HTR-8/SVneo (cell line): ENCODE results near the gene PXK.
"Not testable (repeated sequence)": the region's sequence is repeated elsewhere in the genome, so short reads cannot be mapped to it uniquely, and the experiment has no call there.

Source experiments
- DNase-seq: peaks from one replicate; pipeline ENCODE4 v3.0.0; 2011; ENCODE audit warnings: low spot score, mixed read lengths; ENCODE audit not compliant: insufficient read length
- FAIRE-seq: peaks from 2 replicates; lab custom pipeline; 2011; peaks lifted over from hg19 to GRCh38; lab: Jason Lieb, UNC

PXK gene

DNA sequence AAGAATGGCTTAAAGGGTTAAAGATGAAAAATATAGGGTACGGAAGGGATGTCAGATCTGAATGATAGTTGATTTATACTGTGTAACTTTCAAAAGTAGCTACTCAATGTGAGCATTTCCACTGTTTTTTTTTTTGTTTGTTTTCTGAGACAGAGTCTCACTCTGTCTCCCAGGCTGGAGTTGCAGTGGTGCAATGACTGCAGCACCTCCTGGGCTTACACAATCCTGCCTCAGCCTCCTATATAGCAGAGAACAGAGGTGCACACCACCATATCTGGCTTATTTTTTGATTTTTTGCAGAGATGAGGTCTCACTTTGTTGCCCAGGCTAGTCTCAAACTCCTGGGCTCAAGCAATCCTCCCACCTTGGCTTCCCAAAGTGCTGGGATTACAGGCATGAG lies 9.9 kb upstream of the PXK start:
- FAIRE-seq, result no peak

GRCh38 chr3:58323529-58324390 lies 8.9 kb upstream of the PXK start:
- no peak for DNase-seq
- no peak for FAIRE-seq

More for the DNA sequence above, 9.9 kb upstream of the PXK start:
- no peak for DNase-seq

- DNase-seq (no peak), FAIRE-seq (no peak)
Observed at GRCh38 chr3:58324391-58325390, 8.0 kb upstream of the PXK start.

DNA sequence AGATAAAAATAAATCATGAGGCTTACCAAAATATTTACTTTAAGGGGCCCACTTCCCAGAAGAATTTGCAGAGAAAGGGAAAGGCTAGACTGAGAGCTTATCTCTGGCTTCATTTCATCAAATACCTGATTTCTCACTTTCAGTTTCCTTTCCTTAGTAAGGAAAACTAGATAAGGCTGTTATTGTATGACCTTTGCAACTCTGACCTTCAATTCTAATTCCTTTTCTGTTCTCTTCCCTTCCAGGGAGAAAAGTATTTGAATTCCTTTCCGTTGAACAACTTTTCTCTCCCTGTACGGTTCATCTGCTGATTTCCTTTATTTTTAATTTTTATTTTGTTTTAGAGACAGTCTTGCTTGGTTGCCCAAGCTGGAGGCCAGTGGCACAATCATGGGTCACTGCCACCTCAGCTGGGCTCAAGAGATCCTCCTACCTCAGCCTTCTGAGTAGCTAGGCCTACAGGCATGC lies 7.1 kb upstream of the PXK start:
- FAIRE-seq (no peak), DNase-seq (no peak)

- no peak for FAIRE-seq
Observed at GRCh38 chr3:58326267-58326900, 6.3 kb upstream of the PXK start.

GRCh38 chr3:58329150-58329921 lies 3.4 kb upstream of the PXK start:
- DNase-seq (no peak), FAIRE-seq (no peak)

More at GRCh38 chr3:58326267-58326900, 6.3 kb upstream of the PXK start:
- no peak for DNase-seq

DNA sequence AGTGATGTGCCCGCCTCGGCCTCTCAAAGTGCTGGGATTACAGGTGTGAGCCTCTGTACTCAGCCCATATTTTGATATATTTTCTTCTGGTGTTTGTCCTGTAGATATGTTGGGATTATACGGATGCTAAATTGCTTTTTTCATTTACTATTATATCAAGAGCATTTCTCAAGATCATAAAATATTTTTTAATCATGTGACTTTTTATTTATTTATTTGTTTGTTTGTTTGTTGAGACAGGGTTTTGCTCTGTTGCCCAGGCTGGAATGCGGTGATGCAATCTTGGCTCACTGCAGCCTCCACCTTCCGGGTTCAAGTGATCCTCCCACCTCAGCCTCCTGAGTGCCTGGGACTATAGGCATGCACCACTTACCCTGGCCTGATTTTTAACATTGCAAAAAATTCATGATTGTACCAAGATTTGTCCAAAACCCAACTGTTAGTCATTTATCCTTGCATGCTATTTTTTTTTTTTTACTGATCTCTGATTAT lies 2.7 kb upstream of the PXK start:
- DNase-seq (no peak), FAIRE-seq (no peak)

DNA sequence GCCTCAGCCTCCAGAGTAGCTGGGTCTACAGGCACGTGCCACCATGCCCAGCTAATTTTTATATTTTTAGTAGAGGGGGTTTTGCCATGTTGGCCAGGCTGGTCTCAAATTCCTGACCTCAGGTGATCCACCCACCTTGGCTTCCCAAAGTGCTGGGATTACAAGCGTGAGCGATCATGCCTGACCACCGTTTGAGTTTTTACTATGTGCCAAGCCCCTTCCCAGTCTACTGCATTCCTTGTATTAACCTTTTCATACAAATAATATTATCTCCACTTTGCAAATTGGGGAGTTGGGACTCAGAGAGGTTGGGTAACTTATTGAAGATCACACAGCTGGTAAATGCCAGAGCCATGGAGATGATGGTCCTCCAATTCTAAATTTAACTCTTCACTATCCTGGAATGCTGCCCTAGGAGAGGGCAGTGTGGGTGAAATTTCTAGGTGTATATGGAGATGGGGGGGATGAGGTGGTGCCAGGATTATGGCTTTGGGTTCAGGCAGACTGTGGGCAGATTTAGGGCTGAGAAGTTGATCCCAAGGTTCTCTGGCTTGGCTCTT lies 1.0 kb upstream of the PXK start:
- DNase-seq, result no peak
- FAIRE-seq, result no peak

- FAIRE-seq (no peak), DNase-seq (peak; percentile 51)
Observed at GRCh38 chr3:58333206-58334012, 717 bp downstream of the PXK start.

DNA sequence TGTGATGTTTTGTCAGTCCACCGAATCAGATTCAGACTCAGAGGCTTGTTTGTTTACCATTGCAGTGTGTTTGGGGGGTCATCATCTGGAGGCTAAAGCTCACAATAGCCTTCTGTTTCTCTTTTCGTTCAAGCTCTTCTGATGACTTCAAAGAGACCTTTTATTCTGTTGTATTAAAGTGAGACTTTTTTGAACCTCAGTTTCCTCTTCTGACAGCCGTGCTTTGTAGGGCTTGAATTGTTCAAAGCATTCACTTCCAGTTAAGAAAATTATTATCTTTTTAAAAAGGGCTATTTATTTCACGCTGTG lies 1.3 kb downstream of the PXK start:
- FAIRE-seq (no peak), DNase-seq (no peak)

GRCh38 chr3:58334506-58334884 lies 1.8 kb downstream of the PXK start:
- FAIRE-seq, result no peak

GRCh38 chr3:58335652-58335947 lies 2.9 kb downstream of the PXK start:
- DNase-seq, result no peak
- no peak for FAIRE-seq

More at GRCh38 chr3:58334506-58334884, 1.8 kb downstream of the PXK start:
- no peak for DNase-seq

GRCh38 chr3:58336135-58336882 lies 3.6 kb downstream of the PXK start:
- peak; percentile 22 for DNase-seq
- no peak for FAIRE-seq

DNA sequence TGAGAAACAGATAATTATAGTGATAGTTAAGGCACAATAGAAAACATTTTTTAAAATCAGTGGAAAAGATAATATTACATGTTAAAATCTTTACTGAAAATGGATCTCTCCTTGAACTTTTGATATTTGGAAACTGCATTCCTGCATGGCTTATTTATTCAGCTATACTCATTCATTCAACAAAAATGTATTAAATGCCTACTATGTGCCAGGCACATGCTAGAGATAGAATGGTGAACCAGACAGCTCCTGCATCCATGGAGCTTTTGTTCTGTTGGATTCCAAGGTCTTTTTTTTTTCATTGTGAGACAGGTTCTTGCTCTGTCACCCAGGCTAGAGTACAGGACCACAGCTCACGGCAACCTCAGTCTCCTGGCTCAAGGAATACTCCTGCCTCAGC lies 4.5 kb downstream of the PXK start:
- DNase-seq, result no peak
- no peak for FAIRE-seq

DNA sequence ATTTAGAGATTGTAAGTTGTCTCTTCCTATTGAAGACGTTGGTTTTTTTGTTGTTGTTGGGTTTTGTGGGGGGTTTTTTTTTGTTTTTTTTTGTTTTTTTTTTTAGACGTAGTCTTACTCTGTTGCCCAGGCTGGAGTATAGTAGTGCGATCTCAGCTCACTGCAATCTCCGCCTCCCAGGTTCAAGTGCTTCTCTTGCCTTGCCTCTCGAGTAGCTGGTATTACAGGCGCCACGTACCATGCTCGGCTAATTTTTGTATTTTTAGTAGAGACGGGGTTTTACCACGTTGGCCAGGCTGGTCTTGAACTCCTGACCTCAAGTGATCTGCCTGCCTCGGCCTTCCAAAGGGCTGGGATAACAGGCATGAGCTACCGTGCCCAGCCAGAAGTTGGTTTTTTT lies 6.5 kb downstream of the PXK start:
- FAIRE-seq, DNase-seq: not testable (repeated sequence)

DNA sequence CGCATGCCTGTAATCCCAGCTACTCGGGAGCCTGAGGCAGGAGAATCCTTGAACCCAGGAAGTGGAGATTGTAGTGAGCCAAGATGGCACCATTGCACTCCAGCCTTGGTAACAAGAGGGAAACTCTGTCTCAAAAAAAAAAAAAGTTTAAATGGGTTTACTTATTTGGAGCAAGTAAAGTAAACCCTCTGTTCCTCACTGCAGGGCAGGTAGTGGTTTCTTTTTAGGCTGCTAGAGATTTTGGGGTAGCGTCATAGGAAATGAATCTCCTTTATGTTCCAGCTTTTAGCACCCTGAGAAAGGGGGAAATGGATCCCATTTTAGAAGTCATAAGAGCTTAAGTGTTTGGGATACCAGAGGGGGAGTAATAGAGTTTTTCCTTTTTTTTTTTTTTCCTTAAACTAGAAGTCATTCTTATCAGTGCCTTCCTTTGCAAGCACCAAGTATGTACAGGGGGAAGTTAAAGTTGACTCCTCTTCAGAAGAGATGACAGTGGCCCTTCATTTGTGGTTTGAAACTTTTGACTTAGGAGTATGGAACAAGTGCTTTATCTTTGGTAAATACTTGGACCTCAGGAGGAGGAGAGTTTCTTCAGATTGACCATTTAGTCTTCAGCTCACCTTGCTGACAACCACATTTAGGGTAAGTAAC lies 8.0 kb downstream of the PXK start:
- DNase-seq, result no peak
- FAIRE-seq, result no peak

GRCh38 chr3:58341376-58341775 lies 8.7 kb downstream of the PXK start:
- no peak for DNase-seq
- no peak for FAIRE-seq

- no peak for FAIRE-seq
- no peak for DNase-seq
Observed at GRCh38 chr3:58342676-58343075, 10.0 kb downstream of the PXK start.
